ENCODE results near the gene GDF7. TPM values are rescaled to one million over a fixed set of nuclear protein-coding genes. Genes with fewer than 3 reads are reported as not detected.

Gene GDF7
- total RNA-seq, 4 donors from 2014 or later = under 0.01 to 0.42 (median 0.13) TPM

DNA sequence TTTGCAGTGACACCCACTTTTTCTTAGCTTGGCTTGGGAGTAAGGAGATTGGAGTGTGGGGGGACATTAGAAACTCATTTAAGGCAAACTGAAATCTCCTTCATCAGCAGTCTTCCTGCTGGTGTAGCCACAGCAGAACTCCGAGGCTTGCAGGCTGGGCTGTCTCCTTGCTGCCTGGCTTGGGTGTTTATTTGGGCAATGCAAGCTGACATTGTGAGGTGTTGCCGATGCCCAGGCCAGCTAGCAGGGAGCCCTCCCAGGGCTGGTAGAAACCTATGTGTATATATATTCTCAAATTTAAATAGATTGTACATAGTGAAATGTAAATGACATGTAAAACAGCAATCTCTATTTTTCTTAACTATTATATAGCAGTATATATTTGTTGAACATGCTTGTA, 11.8 kb downstream of the GDF7 start:
- no peaks in the 10 kb centered on the region for H3K36me3 ChIP-seq
- no peaks in the 10 kb centered on the region for H3K27me3 ChIP-seq
- H3K9me3 ChIP-seq = no peaks in the 10 kb centered on the region
- no peak overlapping the region for H3K4me3 ChIP-seq (replicated peaks in 1 of 3)
- intact Hi-C loops (cut with DNase I) = no loop called here
- TF ChIP-seq POLR2A (IDR thresholded peaks at IDR 0.05) = no peak
- TF ChIP-seq, protein P1, sequence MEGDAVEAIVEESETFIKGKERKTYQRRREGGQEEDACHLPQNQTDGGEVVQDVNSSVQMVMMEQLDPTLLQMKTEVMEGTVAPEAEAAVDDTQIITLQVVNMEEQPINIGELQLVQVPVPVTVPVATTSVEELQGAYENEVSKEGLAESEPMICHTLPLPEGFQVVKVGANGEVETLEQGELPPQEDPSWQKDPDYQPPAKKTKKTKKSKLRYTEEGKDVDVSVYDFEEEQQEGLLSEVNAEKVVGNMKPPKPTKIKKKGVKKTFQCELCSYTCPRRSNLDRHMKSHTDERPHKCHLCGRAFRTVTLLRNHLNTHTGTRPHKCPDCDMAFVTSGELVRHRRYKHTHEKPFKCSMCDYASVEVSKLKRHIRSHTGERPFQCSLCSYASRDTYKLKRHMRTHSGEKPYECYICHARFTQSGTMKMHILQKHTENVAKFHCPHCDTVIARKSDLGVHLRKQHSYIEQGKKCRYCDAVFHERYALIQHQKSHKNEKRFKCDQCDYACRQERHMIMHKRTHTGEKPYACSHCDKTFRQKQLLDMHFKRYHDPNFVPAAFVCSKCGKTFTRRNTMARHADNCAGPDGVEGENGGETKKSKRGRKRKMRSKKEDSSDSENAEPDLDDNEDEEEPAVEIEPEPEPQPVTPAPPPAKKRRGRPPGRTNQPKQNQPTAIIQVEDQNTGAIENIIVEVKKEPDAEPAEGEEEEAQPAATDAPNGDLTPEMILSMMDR (IDR thresholded peaks at IDR 0.05) = no peak
- no peak for DNase-seq
- H3K4me1 ChIP-seq = no peaks in the 10 kb centered on the region
- 70 to 85% methylated on average over 2 of the region's 2 CpGs for WGBS, 2 donors
- H3K27ac ChIP-seq = no peak overlapping the region

- no peak for DNase-seq
- H3K9me3 ChIP-seq = no peaks in the 10 kb centered on the region
- no peaks in the 10 kb centered on the region for H3K27me3 ChIP-seq
- no peak overlapping the region for H3K27ac ChIP-seq
- 95% methylated on average over 5 to 8 of the region's 10 CpGs for WGBS, 2 donors
- peaks cover 0 to under 1% of the 10 kb centered on the region in 2 donors for H3K36me3 ChIP-seq
- no peak overlapping the region for H3K4me3 ChIP-seq (replicated peaks in 1 of 3)
- H3K4me1 ChIP-seq = no peaks in the 10 kb centered on the region
- intact Hi-C loops (cut with DNase I) = no loop called here
- TF ChIP-seq POLR2A (IDR thresholded peaks at IDR 0.05) = no peak
- TF ChIP-seq, protein P1 (IDR thresholded peaks at IDR 0.05) = no peak
Measured at GRCh38 chr2:20680744-20681375, 13.9 kb downstream of the GDF7 start.

DNA sequence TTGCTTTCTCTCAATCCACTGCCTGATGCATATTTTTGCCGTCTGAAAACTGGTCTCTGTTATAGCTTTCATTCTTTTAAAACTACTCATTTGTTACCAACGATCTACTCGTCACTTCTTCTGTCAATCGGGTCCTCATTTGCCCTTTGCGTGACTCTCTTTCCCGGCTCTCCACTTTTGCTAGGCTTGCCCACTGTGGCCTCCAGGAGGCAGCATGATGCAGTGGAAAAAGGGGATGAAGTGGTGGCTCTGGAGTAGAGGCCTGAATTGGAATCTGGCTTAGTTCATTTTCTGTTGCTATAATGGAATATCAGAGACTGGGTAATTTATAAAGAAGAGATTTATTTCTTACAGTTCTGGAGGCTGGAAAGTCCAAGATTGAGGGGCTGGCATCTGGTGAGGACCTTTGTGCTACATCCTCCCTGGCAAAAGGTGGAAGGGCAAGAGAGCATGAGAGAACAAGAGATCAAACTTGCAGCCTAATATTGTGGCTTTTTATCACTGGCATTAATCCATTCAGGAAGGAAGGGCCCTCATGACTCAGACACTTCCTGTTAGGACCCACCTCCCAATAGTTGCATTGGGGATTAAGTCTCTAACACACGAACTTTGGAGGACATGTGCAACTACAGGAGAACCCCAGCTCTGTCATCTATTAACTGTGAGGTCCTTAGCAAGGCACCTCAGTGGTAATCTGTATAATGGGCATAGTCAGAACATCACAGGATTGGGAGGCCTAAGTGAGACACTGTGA, 15.4 kb downstream of the GDF7 start:
- Histone ChIP-seq H3K4me1 (no peaks in the 10 kb centered on the region), H3K27me3 (no peaks in the 10 kb centered on the region), H3K9me3 (no peaks in the 10 kb centered on the region), H3K4me3 (replicated peaks in 1 of 3) (no peak overlapping the region), H3K27ac (no peak overlapping the region), H3K36me3 (peaks cover 0 to 10% of the 10 kb centered on the region in 2 donors)
- 68 to 72% methylated on average over 7 of the region's 7 CpGs for WGBS, 2 donors
- no peak for TF ChIP-seq POLR2A (IDR thresholded peaks at IDR 0.05)
- TF ChIP-seq, protein P1 (IDR thresholded peaks at IDR 0.05) = peak in 1 of 6 experiments; percentile 30
- intact Hi-C loops (cut with DNase I) = no loop called here
- DNase-seq = no peak

- DNase-seq = no peak
- H3K27me3 ChIP-seq = no peaks in the 10 kb centered on the region
- TF ChIP-seq POLR2A (IDR thresholded peaks at IDR 0.05) = no peak
- TF ChIP-seq, protein P1 (IDR thresholded peaks at IDR 0.05) = no peak
- H3K4me3 ChIP-seq (replicated peaks in 1 of 3) = no peak overlapping the region
- intact Hi-C loops (cut with DNase I) = no loop called here
- no peaks in the 10 kb centered on the region for H3K4me1 ChIP-seq
- WGBS, 2 donors = 92 to 95% methylated on average over 6 of the region's 6 CpGs
- peaks cover 0 to 10% of the 10 kb centered on the region in 2 donors for H3K36me3 ChIP-seq
- no peaks in the 10 kb centered on the region for H3K9me3 ChIP-seq
- H3K27ac ChIP-seq = no peak overlapping the region
Measured at GRCh38 chr2:20684581-20685063, 17.7 kb downstream of the GDF7 start.

DNA sequence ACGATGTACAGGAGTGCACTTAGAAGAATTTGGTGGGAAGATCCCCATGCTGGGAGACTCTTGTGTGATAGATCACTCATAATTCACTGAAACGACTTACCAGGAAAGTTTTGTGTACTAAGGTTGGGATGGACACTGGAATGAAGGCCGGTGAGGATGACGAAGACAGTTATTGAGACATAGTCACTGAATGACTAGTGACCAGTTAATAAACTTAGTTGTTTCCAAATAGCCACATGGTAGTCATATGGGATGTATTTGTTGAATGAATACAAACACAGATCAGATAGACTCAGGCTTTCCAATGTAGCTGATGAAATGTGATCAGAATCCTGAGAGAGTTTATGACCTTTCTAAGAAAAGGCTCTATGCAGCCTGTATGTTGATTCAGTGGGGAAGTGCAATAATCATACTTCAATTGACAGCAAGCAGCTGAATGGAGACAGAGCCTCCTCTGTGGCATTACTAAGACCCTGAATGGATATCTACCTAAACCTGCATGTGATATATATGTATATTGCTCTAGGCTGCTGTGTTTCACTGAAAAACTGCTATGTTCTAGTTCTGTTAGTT, 20.4 kb downstream of the GDF7 start:
- Histone ChIP-seq H3K4me1 (no peaks in the 10 kb centered on the region), H3K27ac (no peak overlapping the region), H3K27me3 (no peaks in the 10 kb centered on the region), H3K4me3 (replicated peaks in 1 of 3) (no peak overlapping the region), H3K9me3 (no peaks in the 10 kb centered on the region), H3K36me3 (peaks cover 0 to 10% of the 10 kb centered on the region in 2 donors)
- TF ChIP-seq POLR2A (IDR thresholded peaks at IDR 0.05) = no peak
- TF ChIP-seq, protein P1 (IDR thresholded peaks at IDR 0.05) = no peak
- WGBS, 2 donors = 94 to 97% methylated on average over 4 of the region's 4 CpGs
- DNase-seq = no peak
- intact Hi-C loops (cut with DNase I) = no loop called here

Measured in thyroid gland (tissue), 4 donors.